ENCODE results near the gene CCDC148. TPM values are rescaled to one million over a fixed set of nuclear protein-coding genes. Genes with fewer than 3 reads are reported as not detected.

CCDC148 gene
- total RNA-seq, 1 donor from 2014 or later, result not detected

DNA sequence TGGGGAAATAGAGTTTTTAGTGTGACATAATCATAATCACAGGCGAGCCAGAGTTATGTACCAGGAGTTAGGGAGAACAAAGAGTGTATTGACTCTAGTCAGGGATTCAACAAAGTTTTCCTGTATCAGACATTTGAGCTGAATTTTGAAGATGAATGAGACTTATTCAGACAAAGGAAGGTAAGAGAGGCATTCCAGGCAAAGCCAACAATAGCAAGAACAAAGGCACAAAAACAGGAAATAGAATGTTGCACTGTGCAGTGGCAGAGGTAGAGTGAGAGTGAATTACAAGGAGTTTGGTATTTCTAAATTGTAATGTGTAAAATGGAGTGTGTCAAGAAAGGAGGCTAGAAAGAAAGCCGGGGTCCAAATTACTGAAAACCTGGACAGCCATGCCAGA is 156.2 kb downstream of the CCDC148 start:
- intact Hi-C loops (cut with micrococcal nuclease), result no loop called here
- Mint-ChIP-seq H3K36me3 (ENCODE audit: low read depth) (no peaks in the 10 kb centered on the region), H3K4me1 (no peaks in the 10 kb centered on the region), H3K9me3 (peaks cover 2% of the 10 kb centered on the region), H3K27me3 (no peaks in the 10 kb centered on the region), H3K27ac (no peak overlapping the region), H3K4me3 (no peak overlapping the region)
- TF ChIP-seq, protein P1, sequence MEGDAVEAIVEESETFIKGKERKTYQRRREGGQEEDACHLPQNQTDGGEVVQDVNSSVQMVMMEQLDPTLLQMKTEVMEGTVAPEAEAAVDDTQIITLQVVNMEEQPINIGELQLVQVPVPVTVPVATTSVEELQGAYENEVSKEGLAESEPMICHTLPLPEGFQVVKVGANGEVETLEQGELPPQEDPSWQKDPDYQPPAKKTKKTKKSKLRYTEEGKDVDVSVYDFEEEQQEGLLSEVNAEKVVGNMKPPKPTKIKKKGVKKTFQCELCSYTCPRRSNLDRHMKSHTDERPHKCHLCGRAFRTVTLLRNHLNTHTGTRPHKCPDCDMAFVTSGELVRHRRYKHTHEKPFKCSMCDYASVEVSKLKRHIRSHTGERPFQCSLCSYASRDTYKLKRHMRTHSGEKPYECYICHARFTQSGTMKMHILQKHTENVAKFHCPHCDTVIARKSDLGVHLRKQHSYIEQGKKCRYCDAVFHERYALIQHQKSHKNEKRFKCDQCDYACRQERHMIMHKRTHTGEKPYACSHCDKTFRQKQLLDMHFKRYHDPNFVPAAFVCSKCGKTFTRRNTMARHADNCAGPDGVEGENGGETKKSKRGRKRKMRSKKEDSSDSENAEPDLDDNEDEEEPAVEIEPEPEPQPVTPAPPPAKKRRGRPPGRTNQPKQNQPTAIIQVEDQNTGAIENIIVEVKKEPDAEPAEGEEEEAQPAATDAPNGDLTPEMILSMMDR (IDR thresholded peaks at IDR 0.05), result no peak
- ATAC-seq (ENCODE audit: low read depth), result no peak
- ChIA-PET POLR2A (no interaction called here), CTCF (no interaction called here)
- DNase-seq, result no peak

DNA sequence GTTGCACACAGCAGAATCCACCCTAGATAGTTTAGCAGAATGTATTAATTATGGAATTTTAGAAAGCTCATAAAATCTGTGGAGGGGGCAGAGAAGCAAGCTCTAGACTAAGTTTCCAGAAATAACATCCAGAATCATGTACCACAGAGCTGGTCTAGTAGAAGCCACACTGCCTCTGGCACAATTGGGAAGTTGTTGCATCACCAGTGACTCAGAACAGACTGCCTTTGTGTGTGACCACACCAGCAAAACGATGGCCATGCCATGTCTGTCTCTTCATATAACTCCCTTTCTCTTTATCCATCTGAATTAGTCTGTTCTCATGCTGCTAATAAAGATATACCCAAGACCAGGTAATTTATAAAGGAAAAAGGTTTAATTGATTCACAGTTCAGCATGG is 158.9 kb downstream of the CCDC148 start:
- CTCF ChIA-PET, result no interaction called here

DNA sequence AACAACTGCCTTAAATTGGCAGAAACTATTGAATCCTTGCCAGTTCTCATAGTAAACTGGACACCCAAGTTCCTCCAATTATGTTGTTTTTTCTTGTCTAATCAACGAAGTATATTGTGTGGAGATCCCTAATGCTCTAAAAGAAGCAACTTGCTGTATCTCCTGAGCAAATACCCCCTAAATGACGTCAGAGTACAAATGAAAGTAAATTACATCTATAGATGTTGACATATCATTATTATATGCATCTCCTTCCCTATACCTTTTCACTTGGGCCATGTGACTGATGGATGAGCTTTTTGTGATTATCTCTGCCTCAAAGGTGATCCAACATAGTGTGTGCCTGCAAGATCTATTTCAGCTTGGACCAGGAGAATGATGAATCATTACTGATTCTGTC is 159.4 kb downstream of the CCDC148 start:
- Mint-ChIP-seq H3K27ac (no peak overlapping the region), H3K9me3 (peaks cover 2% of the 10 kb centered on the region), H3K4me3 (no peak overlapping the region), H3K36me3 (ENCODE audit: low read depth) (no peaks in the 10 kb centered on the region), H3K27me3 (no peaks in the 10 kb centered on the region), H3K4me1 (no peaks in the 10 kb centered on the region)
- ChIA-PET POLR2A (no interaction called here), CTCF (no interaction called here)
- DNase-seq (no peak), ATAC-seq (ENCODE audit: low read depth) (no peak)
- TF ChIP-seq, protein P1 (IDR thresholded peaks at IDR 0.05), result no peak
- intact Hi-C loops (cut with micrococcal nuclease), result no loop called here

More for the DNA sequence above, 158.9 kb downstream of the CCDC148 start:
- TF ChIP-seq, protein P1 (IDR thresholded peaks at IDR 0.05), result no peak
- H3K27me3 Mint-ChIP-seq, result no peaks in the 10 kb centered on the region
- no peak overlapping the region for H3K4me3 Mint-ChIP-seq
- ATAC-seq (ENCODE audit: low read depth) (no peak), DNase-seq (no peak)
- no peaks in the 10 kb centered on the region for H3K36me3 Mint-ChIP-seq (ENCODE audit: low read depth)
- no peak overlapping the region for H3K27ac Mint-ChIP-seq
- intact Hi-C loops (cut with micrococcal nuclease), result no loop called here
- POLR2A ChIA-PET, result no interaction called here
- peaks cover 2% of the 10 kb centered on the region for H3K9me3 Mint-ChIP-seq
- H3K4me1 Mint-ChIP-seq, result no peaks in the 10 kb centered on the region

DNA sequence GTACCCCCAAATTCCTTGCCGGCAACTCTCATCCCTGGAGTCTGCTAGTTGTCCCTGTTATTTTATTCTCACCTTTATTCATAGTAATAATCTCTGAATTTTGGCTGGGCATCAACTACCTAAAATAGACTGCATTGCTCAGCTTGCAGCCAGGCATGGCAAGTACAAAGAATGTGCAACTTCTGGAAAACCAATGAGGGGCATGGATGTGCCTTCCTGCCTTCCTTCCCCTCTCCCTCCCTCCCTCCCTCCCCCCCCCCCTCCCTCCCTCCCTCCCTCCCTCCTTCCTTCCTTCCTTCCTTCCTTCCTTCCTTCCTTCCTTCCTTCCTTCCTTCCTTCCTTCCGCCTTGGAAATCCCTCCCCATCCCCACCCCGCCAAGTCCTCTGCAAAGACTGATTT is 162.8 kb downstream of the CCDC148 start:
- Mint-ChIP-seq H3K9me3 (peaks cover 2% of the 10 kb centered on the region), H3K4me1 (no peaks in the 10 kb centered on the region)
- CTCF ChIA-PET, result no interaction called here

DNA sequence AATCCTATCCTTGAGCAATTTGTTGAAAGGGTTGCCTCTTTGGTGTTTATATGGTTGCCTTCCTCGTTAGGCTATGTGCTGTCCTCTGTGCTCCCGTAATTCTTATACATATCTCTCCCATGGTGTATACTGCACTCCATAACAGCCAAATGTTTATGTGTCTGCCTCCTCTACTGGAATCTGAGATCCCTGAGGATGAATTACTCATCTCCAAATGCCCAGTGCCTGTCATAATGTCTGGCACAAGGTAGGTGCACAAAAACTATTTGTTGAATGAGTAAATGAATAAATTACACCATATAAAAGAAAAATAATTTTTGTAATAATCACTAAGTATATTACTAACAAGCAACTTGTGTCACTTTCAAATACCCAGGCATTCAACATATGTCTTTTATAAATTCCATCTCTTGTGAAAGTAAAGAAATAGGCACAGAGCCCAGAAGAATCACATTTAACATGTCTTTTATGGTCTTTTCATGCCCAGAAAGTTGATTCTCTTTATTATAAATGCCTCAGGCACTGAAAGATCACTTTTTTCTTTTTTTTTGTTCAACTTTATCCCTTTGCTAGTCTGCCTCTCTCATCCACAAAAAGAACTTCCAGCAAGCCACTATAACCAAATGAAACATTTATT is 164.9 kb downstream of the CCDC148 start:
- TF ChIP-seq, protein P1 (IDR thresholded peaks at IDR 0.05), result no peak
- DNase-seq, result no peak
- H3K4me3 Mint-ChIP-seq, result no peak overlapping the region
- no peak overlapping the region for H3K27ac Mint-ChIP-seq
- no peaks in the 10 kb centered on the region for H3K9me3 Mint-ChIP-seq
- H3K4me1 Mint-ChIP-seq, result no peaks in the 10 kb centered on the region
- no peaks in the 10 kb centered on the region for H3K36me3 Mint-ChIP-seq (ENCODE audit: low read depth)
- intact Hi-C loops (cut with micrococcal nuclease), result no loop called here
- ChIA-PET CTCF (no interaction called here), POLR2A (no interaction called here)
- ATAC-seq (ENCODE audit: low read depth), result no peak
- no peaks in the 10 kb centered on the region for H3K27me3 Mint-ChIP-seq

More for the DNA sequence above, 162.8 kb downstream of the CCDC148 start:
- no peak overlapping the region for H3K27ac Mint-ChIP-seq
- intact Hi-C loops (cut with micrococcal nuclease), result no loop called here
- POLR2A ChIA-PET, result no interaction called here
- no peak for ATAC-seq (ENCODE audit: low read depth)
- H3K4me3 Mint-ChIP-seq, result no peak overlapping the region
- no peaks in the 10 kb centered on the region for H3K36me3 Mint-ChIP-seq (ENCODE audit: low read depth)
- TF ChIP-seq, protein P1 (IDR thresholded peaks at IDR 0.05), result no peak
- DNase-seq, result no peak
- H3K27me3 Mint-ChIP-seq, result no peaks in the 10 kb centered on the region
